NOMO-1 treated with DMSO at 0.1 percent for 48 hours (cell line): ENCODE measurements around the gene DACT2.
"Not testable (repeated sequence)": the region's sequence is repeated elsewhere in the genome, so short reads cannot be mapped to it uniquely, and the experiment has no call there.

Source experiments
- DNase-seq: peaks from one replicate; lab custom pipeline; 2025; ENCODE audit not compliant: unreplicated experiment; lab: John Stamatoyannopoulos, UW

The DACT2 gene

GRCh38 chr6:168319279-168320111, at the start of gene DACT2:
Gene DACT2, minus strand, starts transcription at chr6:168319777. Its CDS starts 144 bp downstream, at chr6:168319633.
- no peak for DNase-seq

GRCh38 chr6:168368936-168369335, 49.4 kb upstream of the DACT2 start:
- DNase-seq = no peak

- DNase-seq = no peak
Observed at GRCh38 chr6:168368066-168368820, 48.7 kb upstream of the DACT2 start.

- no peak for DNase-seq
Observed at GRCh38 chr6:168367285-168367751, 47.7 kb upstream of the DACT2 start.

GRCh38 chr6:168366473-168366872, 46.9 kb upstream of the DACT2 start:
- no peak for DNase-seq

- no peak for DNase-seq
Observed at GRCh38 chr6:168365422-168366165, 46.0 kb upstream of the DACT2 start.

- DNase-seq = no peak
Observed at GRCh38 chr6:168364793-168365421, 45.3 kb upstream of the DACT2 start.

- no peak for DNase-seq
Observed at GRCh38 chr6:168363811-168364792, 44.5 kb upstream of the DACT2 start.

- no peak for DNase-seq
Observed at GRCh38 chr6:168363302-168363701, 43.7 kb upstream of the DACT2 start.

GRCh38 chr6:168362276-168362990, 42.9 kb upstream of the DACT2 start:
- no peak for DNase-seq

GRCh38 chr6:168361766-168362165, 42.2 kb upstream of the DACT2 start:
- no peak for DNase-seq

GRCh38 chr6:168359794-168360193, 40.2 kb upstream of the DACT2 start:
- no peak for DNase-seq

- DNase-seq = no peak
Observed at GRCh38 chr6:168358842-168359420, 39.4 kb upstream of the DACT2 start.

- not testable (repeated sequence) for DNase-seq
Observed at GRCh38 chr6:168356872-168357271, 37.3 kb upstream of the DACT2 start.

GRCh38 chr6:168355716-168356522, 36.3 kb upstream of the DACT2 start:
- DNase-seq = no peak

GRCh38 chr6:168354338-168354737, 34.8 kb upstream of the DACT2 start:
- no peak for DNase-seq

GRCh38 chr6:168353041-168353440, 33.5 kb upstream of the DACT2 start:
- DNase-seq = no peak

- DNase-seq = no peak
Observed at GRCh38 chr6:168352096-168352495, 32.5 kb upstream of the DACT2 start.
